NAMALWA (cell line): ENCODE measurements around the gene RAP2B.
"Not testable (repeated sequence)": the region's sequence is repeated elsewhere in the genome, so short reads cannot be mapped to it uniquely, and the experiment has no call there.

ENCODE experiments used
- DNase-seq: peaks from one replicate; pipeline ENCODE4 v3.0.0-alpha.2; 2015; ENCODE audit warnings: low spot score

Gene RAP2B

GRCh38 chr3:153161714-153162512 lies at the start of gene RAP2B:
RAP2B (plus strand) TSS chr3:153162226; CDS start chr3:153162694, 468 bp downstream.
- DNase-seq, result peak; percentile 95

- no peak for DNase-seq
These were observed 48.5 kb upstream of the RAP2B start for GRCh38 chr3:153113541-153113940.

- not testable (repeated sequence) for DNase-seq
These were observed 47.8 kb upstream of the RAP2B start for GRCh38 chr3:153114270-153114669.

- DNase-seq, result no peak
These were observed 46.7 kb upstream of the RAP2B start for GRCh38 chr3:153115326-153115725.

- no peak for DNase-seq
These were observed 34.2 kb upstream of the RAP2B start for GRCh38 chr3:153127788-153128187.

GRCh38 chr3:153129426-153129825 lies 32.6 kb upstream of the RAP2B start:
- DNase-seq, result no peak

GRCh38 chr3:153129866-153130265 lies 32.2 kb upstream of the RAP2B start:
- DNase-seq, result no peak

- no peak for DNase-seq
These were observed 31.6 kb upstream of the RAP2B start for GRCh38 chr3:153130312-153130977.

GRCh38 chr3:153137626-153138025 lies 24.4 kb upstream of the RAP2B start:
- DNase-seq, result no peak

- DNase-seq, result no peak
These were observed 23.5 kb upstream of the RAP2B start for GRCh38 chr3:153138276-153139210.

- no peak for DNase-seq
These were observed 19.1 kb upstream of the RAP2B start for GRCh38 chr3:153142961-153143360.

GRCh38 chr3:153144071-153144470 lies 18.0 kb upstream of the RAP2B start:
- DNase-seq, result no peak

GRCh38 chr3:153144779-153145178 lies 17.2 kb upstream of the RAP2B start:
- no peak for DNase-seq

GRCh38 chr3:153145454-153145853 lies 16.6 kb upstream of the RAP2B start:
- no peak for DNase-seq

- no peak for DNase-seq
These were observed 15.6 kb upstream of the RAP2B start for GRCh38 chr3:153146191-153147053.

GRCh38 chr3:153150991-153151390 lies 11.0 kb upstream of the RAP2B start:
- DNase-seq, result no peak

GRCh38 chr3:153155786-153156185 lies 6.2 kb upstream of the RAP2B start:
- DNase-seq, result not testable (repeated sequence)

GRCh38 chr3:153158189-153158588 lies 3.8 kb upstream of the RAP2B start:
- no peak for DNase-seq

- DNase-seq, result no peak
These were observed 2.9 kb upstream of the RAP2B start for GRCh38 chr3:153158961-153159735.

GRCh38 chr3:153159771-153160397 lies 2.1 kb upstream of the RAP2B start:
- no peak for DNase-seq
